Activated CD8-positive, alpha-beta memory T cell treated with anti-CD3 and anti-CD28 coated beads, Interleukin-2, amount 50 U/mL, for 24 hours (primary cell): ENCODE results near the gene LECT2.

Experiments
- DNase-seq: peaks from one replicate; pipeline ENCODE4 v3.0.0-alpha.2; 2020; ENCODE audit errors: extremely low read depth

LECT2 gene

DNA sequence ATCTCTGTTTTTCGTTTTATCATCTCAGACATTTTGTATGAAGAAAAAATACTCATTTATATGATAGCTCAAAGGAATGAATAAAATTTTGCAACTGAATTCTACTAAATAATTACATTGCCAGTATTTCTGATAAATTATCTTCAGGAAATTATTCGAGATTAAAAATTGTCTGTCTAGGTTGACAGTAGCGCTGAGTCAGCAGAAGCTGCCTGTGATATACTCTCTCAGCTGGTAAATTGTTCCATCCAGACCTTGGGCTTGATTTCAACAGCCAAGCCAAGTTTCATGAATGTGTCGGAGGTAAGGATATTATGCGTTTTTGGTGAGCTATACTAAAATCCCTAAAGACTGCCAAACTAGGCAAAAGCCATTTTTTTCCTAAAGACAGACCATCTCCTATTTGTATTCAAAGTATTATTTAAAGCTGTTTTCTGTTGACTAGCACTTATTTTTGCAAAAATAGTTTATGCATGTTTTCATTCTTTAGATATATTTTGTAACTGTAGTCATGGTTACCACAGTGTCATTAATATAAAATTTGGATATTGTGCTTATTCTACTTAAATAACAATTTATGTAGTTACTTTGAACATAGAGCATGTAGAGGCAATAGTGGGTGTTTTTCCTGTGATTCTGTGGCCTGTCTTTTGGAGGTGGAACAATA lies 17.4 kb downstream of the LECT2 start:
- DNase-seq = no peak

DNA sequence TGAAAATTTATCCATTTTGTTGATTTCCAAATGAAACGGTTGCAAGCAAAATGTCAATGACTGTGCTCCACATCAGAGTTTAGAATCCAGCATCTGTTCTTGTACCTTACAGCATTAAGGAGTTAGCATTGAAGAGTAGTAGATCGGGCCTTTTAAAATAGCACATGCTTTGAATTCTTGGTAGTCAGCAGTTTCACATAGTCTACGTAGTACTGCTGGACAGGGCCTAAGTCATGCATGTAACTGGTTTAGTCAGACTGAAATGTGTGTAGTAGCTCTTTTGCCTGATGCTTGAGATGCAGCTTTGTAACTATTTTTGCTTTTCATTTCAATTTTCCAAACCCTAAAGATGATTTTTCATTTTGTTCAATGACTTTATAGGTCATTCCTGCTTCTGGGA lies 19.8 kb downstream of the LECT2 start:
- DNase-seq = no peak

DNA sequence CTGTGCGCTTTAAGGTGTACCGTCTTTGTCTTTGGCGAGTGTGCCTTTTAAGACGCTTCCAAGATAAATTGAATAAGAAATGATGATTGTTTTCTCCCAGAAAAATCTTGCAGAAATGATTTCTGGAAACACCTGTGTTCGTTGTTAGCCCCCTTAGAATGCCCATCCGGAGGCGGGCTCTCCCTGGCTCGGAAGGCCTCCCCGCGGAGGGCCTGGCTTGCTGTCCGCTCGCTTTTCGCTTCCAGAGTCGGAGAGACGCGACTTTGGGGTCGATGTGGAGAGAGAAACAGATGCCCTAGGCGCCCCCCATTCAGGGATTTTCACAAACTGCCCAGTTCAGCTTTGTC lies 23.9 kb downstream of the LECT2 start:
- no peak for DNase-seq

- no peak for DNase-seq
Measured at GRCh38 chr5:135930029-135930948, 24.5 kb downstream of the LECT2 start.

DNA sequence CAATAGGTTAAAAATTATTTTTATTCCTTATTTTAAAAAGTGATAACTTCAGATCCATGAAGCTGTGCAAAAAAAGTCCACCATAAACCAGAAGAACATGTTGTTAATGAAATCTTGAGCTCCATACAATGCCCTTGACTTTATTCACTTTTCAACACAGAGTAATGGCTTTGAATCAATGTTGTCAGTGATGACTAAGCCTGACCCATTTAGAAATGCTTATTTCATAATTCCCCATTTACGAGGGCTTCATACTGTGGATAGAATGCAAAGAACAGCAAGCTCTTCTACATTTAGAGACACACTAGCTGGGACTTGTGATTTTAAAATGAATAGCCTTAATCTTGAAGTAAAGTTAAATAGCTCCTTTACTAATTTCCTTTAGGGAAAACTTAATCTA lies 33.4 kb downstream of the LECT2 start:
- no peak for DNase-seq

GRCh38 chr5:135920199-135920598 lies 34.6 kb downstream of the LECT2 start:
- DNase-seq = no peak

DNA sequence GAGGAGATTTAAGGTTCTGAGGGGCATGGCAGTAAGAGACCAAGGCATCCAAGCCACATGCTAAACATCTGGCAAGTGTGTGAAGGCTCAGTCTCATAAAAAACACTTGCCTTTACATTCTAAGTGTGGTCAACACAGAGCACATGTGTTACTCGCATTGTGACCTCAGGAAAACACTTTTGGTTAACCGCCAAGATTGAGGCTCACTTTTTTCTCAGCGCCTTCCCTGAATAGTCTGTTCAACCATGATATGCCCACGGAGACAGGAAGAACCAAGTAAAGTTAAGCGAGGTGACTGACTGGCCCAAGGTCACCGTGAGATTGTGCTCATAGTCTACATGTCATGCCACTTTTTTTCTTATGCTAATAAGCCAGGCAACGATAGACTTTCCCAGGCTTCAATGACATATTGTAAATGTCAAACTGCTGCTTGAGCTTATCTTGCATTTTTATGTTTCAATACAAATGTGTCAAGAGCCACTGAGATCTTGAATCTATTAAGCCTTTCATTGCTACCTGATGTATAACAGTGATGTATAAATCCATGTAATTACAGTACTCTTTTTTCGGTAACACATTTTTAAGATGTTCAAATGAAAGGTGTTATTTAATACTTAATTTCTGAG lies 38.0 kb downstream of the LECT2 start:
- no peak for DNase-seq

GRCh38 chr5:135915466-135916001 lies 39.2 kb downstream of the LECT2 start:
- no peak for DNase-seq

DNA sequence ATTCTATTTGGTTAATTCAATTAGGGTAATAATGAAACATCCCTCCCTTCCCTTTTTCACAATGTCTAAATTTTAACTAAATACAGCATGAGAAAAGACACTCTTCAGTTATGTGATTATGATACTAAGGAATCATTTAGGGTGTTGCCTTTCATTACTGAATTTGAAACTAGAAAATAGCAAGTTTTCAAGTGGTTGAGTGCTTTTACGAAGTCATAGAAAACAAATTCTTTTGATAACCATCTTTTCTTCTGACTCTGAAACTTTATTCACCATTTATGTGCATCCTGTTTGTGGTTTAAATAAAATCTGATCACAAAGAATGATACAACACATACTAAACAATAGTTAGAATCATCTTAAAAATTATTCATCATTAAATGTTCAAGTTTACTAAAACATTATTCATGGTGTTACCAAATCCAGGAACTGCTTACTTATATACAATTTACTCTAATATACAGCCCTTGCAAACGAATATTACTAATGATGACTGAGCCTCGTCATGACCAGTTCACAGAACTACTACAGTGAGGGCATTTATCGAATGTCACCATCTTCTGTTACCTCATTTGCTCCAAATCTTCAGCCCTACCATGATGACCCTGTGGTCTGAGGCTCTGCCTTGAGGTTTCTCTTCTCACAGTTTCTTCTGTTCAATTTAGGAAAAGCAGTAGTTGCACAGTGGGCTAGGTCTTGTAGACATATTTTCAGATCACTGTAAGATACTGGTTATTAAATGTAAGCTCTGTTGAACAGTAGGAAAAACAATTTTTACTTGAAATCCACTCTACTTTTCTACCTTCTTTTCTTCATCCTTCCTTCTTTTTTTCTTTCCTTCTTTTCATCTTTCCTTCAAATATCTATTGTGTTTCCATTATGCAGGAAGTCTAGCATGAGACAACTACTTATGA lies 40.8 kb downstream of the LECT2 start:
- no peak for DNase-seq

DNA sequence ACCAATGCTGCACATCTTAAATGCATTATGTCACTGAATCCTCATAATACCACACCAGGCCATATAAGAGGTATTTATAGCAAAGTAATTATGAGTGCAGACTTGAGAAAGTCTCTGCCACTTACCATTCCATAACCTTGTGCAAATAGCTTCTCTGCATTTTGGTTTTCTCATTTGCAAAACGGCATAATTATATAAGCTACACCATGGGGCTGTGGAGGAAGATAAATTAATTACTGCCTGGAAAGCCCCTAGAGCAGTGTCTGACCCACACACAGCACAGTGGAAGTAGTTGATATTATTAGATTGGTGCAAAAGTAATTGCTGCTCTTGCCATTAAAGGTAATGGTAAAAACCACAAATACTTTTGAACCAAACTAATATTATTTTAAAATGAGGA lies 49.6 kb downstream of the LECT2 start:
- DNase-seq = no peak

DNA sequence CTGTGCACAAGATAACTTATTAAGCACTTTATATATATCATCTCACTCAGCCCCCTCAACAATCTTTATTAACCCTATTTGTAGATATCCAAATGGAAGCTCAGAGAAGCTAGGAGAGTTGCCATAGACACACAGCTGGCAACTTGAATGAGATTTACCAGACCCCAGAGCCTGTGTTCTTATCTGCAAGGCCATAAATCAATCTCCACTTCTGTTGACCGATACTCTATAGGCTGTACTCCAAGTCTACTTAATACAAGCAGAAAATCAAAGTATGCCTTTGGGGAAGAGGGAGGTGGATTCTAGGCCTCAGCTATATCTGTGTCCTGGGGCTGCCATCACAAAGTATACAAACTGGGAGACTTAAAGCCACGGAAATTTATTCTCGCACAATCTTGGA lies 53.1 kb downstream of the LECT2 start:
- DNase-seq = no peak

DNA sequence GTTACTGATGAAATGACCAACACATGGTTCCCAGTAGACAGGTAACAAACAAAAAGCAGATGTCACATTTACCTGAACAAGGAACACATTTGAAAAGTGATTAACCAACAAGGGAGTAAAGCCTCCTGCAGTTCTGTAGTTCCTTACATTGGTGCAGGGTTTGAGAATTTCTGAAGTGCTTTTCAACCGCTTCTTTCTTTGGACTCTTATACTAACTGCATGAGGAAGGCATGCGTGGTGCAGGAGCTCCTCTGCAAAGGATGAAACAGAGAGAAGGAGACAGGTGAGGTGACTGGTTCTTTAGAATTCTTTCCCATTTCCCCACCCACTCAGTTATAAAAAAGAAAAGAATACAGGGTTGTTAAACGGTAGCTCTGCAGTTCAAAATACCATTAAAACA lies 54.5 kb downstream of the LECT2 start:
- no peak for DNase-seq

DNA sequence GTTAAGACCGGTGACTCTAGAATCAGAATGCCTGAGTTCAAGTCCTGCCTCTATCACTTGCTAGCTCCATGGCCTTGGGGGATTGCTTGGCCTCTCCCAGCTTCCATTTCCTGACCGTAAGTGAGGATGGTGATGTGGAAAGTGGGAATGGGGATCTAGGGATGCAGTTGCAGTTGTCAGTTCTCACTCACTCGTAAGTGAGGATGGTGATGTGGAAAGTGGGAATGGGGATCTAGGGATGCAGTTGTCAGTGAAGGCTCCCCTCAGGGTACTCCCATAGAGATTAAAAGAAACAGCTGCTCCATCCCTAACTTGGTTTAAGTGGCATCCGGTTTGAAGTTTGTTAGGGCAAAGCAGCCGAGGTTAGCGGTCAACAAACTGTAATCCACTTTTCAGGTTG lies 56.1 kb downstream of the LECT2 start:
- DNase-seq = no peak
